ENCODE data around the gene KLHL41.
A peak's percentile ranks its signal among the peaks of the same experiment; 100 is the strongest.

Gene KLHL41

DNA sequence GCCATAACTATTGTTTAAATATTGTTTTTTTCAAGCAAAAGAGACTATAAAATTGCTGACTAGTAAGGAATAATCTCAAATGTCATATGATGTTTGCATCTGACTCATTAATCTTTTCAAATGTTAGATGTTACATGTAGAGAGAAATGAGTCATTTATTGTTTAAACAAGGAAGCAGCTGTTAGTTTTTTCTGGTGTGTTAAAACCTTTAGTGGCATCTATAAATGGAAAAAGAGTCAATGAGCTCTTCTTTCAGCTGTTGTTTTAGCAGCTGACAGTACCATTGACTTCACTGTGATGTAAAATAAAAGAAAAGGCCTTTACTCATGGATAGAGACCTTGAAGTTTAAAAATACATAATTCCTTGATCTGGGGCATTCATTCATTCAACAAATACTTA lies 1.8 kb upstream of the KLHL41 start (continued):
- TF ChIP-seq ZNF335 (tag by site-specific recombination; conservative IDR thresholded peaks at IDR 0.05) (no peak), SP7 (tag by site-specific recombination; IDR thresholded peaks at IDR 0.05) (peak; percentile 20; the same call in 1 of the 2 replicates), BCL11B (tag by site-specific recombination; IDR thresholded peaks at IDR 0.05; ENCODE audit: low read depth) (no peak), ZNF76 (tag by site-specific recombination; IDR thresholded peaks at IDR 0.05; ENCODE audit: borderline replicate concordance, low read depth) (no peak), ZNF596 (tag by site-specific recombination; IDR thresholded peaks at IDR 0.05) (no peak), ZNF530 (tag by site-specific recombination; IDR thresholded peaks at IDR 0.05; ENCODE audit: low read depth) (no peak), ZNF658 (tag by site-specific recombination; IDR thresholded peaks at IDR 0.05) (no peak)

DNA sequence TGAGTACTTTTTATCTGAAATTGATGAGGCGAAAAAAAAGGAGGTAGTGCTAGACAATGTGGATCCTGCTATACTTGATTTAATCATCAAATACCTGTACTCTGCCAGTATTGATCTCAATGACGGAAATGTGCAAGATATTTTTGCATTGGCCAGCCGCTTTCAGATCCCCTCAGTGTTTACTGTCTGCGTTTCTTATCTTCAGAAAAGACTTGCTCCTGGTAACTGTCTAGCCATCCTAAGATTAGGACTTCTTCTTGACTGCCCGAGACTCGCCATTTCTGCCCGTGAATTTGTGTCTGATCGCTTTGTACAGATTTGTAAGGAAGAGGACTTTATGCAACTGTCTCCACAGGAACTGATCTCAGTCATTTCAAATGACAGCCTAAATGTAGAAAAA lies 453 bp downstream of the KLHL41 start:
- TF ChIP-seq ZBTB17 (tag by site-specific recombination; IDR thresholded peaks at IDR 0.05): peak; percentile 10; the same call in 1 of the 2 replicates
- TF ChIP-seq, protein P1, sequence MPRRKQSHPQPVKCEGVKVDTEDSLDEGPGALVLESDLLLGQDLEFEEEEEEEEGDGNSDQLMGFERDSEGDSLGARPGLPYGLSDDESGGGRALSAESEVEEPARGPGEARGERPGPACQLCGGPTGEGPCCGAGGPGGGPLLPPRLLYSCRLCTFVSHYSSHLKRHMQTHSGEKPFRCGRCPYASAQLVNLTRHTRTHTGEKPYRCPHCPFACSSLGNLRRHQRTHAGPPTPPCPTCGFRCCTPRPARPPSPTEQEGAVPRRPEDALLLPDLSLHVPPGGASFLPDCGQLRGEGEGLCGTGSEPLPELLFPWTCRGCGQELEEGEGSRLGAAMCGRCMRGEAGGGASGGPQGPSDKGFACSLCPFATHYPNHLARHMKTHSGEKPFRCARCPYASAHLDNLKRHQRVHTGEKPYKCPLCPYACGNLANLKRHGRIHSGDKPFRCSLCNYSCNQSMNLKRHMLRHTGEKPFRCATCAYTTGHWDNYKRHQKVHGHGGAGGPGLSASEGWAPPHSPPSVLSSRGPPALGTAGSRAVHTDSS (tag by site-specific recombination; IDR thresholded peaks at IDR 0.05): no peak
- Histone ChIP-seq H3K27ac (ENCODE audit: extremely low read depth, low read depth, low read length) (no peak overlapping the region), H3K4me3 (ENCODE audit: low read depth, low read length) (no peak overlapping the region), H3K9me3 (ENCODE audit: control insufficient read depth, insufficient read depth, low read depth, low read length) (no peaks in the 10 kb centered on the region), H3K4me1 (ENCODE audit: control insufficient read depth, insufficient read depth, low read length) (peaks cover 14% of the 10 kb centered on the region), H3K36me3 (ENCODE audit: control insufficient read depth in 2 of 2, insufficient read depth in 1 of 2, low read length in 2 of 2) (no peaks in the 10 kb centered on the region)
- ChIA-PET CTCF (interaction anchor here (1.1 kb wide), 1 partner anchor 18 kb away, joined by 5 read pairs; no protein-coding TSS in a partner anchor), POLR2A (no interaction called here)

DNA sequence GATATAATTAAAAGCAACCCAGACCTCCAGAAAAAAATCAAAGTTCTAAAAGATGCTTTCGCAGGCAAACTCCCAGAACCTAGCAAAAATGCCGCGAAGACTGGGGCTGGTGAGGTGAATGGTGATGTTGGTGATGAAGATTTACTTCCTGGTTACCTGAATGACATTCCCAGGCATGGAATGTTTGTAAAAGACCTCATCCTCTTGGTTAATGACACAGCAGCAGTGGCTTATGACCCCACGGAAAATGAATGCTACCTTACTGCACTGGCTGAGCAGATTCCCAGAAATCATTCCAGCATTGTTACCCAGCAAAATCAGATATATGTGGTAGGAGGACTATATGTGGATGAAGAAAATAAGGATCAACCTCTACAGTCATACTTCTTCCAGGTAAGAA lies 994 bp downstream of the KLHL41 start:
- H3K9me3 ChIP-seq (ENCODE audit: control insufficient read depth, insufficient read depth, low read depth, low read length): no peaks in the 10 kb centered on the region
- H3K4me1 ChIP-seq (ENCODE audit: control insufficient read depth, insufficient read depth, low read length): peaks cover 14% of the 10 kb centered on the region
- H3K4me3 ChIP-seq (ENCODE audit: low read depth, low read length): no peak overlapping the region
- TF ChIP-seq ZNF621 (tag by site-specific recombination; IDR thresholded peaks at IDR 0.05) (no peak), ZNF140 (tag by site-specific recombination; IDR thresholded peaks at IDR 0.05) (no peak), SCRT2 (tag by site-specific recombination; IDR thresholded peaks at IDR 0.05) (no peak), KLF10 (tag by site-specific recombination; IDR thresholded peaks at IDR 0.05) (no peak), ZNF292 (tag by site-specific recombination; IDR thresholded peaks at IDR 0.05; ENCODE audit: borderline replicate concordance, low read depth) (no peak), ZNF335 (tag by site-specific recombination; conservative IDR thresholded peaks at IDR 0.05) (no peak), ZBTB7A (tag by site-specific recombination; IDR thresholded peaks at IDR 0.05; ENCODE audit: low read depth) (no peak), IKZF3 (tag by site-specific recombination; IDR thresholded peaks at IDR 0.05) (no peak)
- TF ChIP-seq, protein P2, sequence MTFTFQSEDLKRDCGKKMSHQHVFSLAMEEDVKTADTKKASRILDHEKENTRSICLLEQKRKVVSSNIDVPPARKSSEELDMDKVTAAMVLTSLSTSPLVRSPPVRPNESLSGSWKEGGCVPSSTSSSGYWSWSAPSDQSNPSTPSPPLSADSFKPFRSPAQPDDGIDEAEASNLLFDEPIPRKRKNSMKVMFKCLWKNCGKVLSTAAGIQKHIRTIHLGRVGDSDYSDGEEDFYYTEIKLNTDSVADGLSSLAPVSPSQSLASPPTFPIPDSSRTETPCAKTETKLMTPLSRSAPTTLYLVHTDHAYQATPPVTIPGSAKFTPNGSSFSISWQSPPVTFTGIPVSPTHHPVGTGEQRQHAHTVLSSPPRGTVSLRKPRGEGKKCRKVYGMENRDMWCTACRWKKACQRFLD (tag by site-specific recombination; IDR thresholded peaks at IDR 0.05): no peak
- TF ChIP-seq, protein P3, sequence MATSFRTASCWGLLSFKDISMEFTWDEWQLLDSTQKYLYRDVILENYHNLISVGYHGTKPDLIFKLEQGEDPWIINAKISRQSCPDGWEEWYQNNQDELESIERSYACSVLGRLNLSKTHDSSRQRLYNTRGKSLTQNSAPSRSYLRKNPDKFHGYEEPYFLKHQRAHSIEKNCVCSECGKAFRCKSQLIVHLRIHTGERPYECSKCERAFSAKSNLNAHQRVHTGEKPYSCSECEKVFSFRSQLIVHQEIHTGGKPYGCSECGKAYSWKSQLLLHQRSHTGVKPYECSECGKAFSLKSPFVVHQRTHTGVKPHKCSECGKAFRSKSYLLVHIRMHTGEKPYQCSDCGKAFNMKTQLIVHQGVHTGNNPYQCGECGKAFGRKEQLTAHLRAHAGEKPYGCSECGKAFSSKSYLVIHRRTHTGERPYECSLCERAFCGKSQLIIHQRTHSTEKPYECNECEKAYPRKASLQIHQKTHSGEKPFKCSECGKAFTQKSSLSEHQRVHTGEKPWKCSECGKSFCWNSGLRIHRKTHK (tag by site-specific recombination; IDR thresholded peaks at IDR 0.05): no peak
- TF ChIP-seq, protein P4, sequence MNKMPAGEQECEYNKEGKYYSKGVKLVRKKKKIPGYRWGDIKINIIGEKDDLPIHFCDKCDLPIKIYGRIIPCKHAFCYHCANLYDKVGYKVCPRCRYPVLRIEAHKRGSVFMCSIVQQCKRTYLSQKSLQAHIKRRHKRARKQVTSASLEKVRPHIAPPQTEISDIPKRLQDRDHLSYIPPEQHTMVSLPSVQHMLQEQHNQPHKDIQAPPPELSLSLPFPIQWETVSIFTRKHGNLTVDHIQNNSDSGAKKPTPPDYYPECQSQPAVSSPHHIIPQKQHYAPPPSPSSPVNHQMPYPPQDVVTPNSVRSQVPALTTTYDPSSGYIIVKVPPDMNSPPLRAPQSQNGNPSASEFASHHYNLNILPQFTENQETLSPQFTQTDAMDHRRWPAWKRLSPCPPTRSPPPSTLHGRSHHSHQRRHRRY (tag by site-specific recombination; IDR thresholded peaks at IDR 0.05): no peak
- ChIA-PET CTCF (no interaction called here), POLR2A (no interaction called here)
- no peak overlapping the region for H3K27ac ChIP-seq (ENCODE audit: extremely low read depth, low read depth, low read length)
- no peaks in the 10 kb centered on the region for H3K36me3 ChIP-seq (ENCODE audit: control insufficient read depth in 2 of 2, insufficient read depth in 1 of 2, low read length in 2 of 2)
